H9 (cell line): Measurements from ENCODE around the gene KRTAP5-6. TPM values are rescaled to one million over a fixed set of nuclear protein-coding genes. Genes with fewer than 3 reads are reported as not detected.

Source experiments
- DNase-seq: peaks from one replicate; pipeline ENCODE4 v3.0.0-alpha.2; 2017
- H2AFZ ChIP-seq: one replicate; pipeline ENCODE4 v1.6.1; 2013; ENCODE audit warnings: mild to moderate bottlenecking, low read length, control low read depth, moderate library complexity
- H2AK5ac ChIP-seq: 2 replicates; pipeline ENCODE4 v1.6.1; 2013; ENCODE audit warnings: low read length, control low read depth, mixed read lengths; ENCODE audit not compliant: insufficient read length
- H2BK120ac ChIP-seq: one replicate; pipeline ENCODE4 v1.6.1; 2013; ENCODE audit warnings: low read depth, mild to moderate bottlenecking, low read length, control low read depth, inconsistent platforms; ENCODE audit not compliant: poor library complexity, severe bottlenecking
- H2BK12ac ChIP-seq: 2 replicates; pipeline ENCODE4 v1.6.1; 2013; ENCODE audit warnings: low read length, control low read depth, mixed read lengths, low read depth; ENCODE audit not compliant: insufficient read length
- H2BK15ac ChIP-seq: 2 replicates; pipeline ENCODE4 v1.6.1; 2013; ENCODE audit warnings: low read depth, low read length, control low read depth
- H2BK20ac ChIP-seq: one replicate; pipeline ENCODE4 v1.6.1; 2013; ENCODE audit warnings: low read depth, mild to moderate bottlenecking, low read length, control low read depth, inconsistent platforms; ENCODE audit not compliant: poor library complexity, severe bottlenecking
- H2BK5ac ChIP-seq: 2 replicates; pipeline ENCODE4 v1.6.1; 2013; ENCODE audit warnings: low read length, control low read depth, mixed read lengths; ENCODE audit not compliant: insufficient read length
- H3K14ac ChIP-seq: 2 replicates; pipeline ENCODE4 v1.6.1; 2013; ENCODE audit warnings: low read length, control low read depth; ENCODE audit not compliant: insufficient read depth
- H3K18ac ChIP-seq: 2 replicates; pipeline ENCODE4 v1.6.1; 2013; ENCODE audit warnings: low read depth, mild to moderate bottlenecking, mixed read lengths, low read length, control low read depth; ENCODE audit not compliant: insufficient read length
- H3K23ac ChIP-seq: 2 replicates; pipeline ENCODE4 v1.6.1; 2013; ENCODE audit warnings: low read length, control low read depth, mixed read lengths, low read depth; ENCODE audit not compliant: insufficient read length
- H3K23me2 ChIP-seq: 2 replicates; pipeline ENCODE4 v1.6.1; 2013; ENCODE audit warnings: low read depth, mild to moderate bottlenecking, mixed read lengths, low read length, control low read depth; ENCODE audit not compliant: insufficient read length, poor library complexity, severe bottlenecking
- H3K27ac ChIP-seq: 2 replicates; pipeline ENCODE4 v1.5.1; 2013; ENCODE audit warnings: low read length, control low read depth, mixed read lengths, low read depth; ENCODE audit not compliant: insufficient read length
- H3K27me3 ChIP-seq: 2 replicates; pipeline ENCODE4 v1.6.1; 2013; ENCODE audit warnings: low read length, control low read depth, inconsistent platforms; ENCODE audit not compliant: insufficient read depth
- H3K4ac ChIP-seq: 2 replicates; pipeline ENCODE4 v1.6.1; 2013; ENCODE audit warnings: low read depth, mild to moderate bottlenecking, control low read depth, inconsistent platforms, low read length, moderate library complexity
- H3K4me1 ChIP-seq: 2 replicates; pipeline ENCODE4 v1.6.1; 2013; ENCODE audit warnings: low read length, control low read depth, inconsistent platforms; ENCODE audit not compliant: insufficient read depth
- H3K4me2 ChIP-seq: 2 replicates; pipeline ENCODE4 v1.6.1; 2013; ENCODE audit warnings: low read length, control low read depth, mixed read lengths; ENCODE audit not compliant: insufficient read length, insufficient read depth
- H3K56ac ChIP-seq: 2 replicates; pipeline ENCODE4 v1.6.1; 2013; ENCODE audit warnings: low read depth, mild to moderate bottlenecking, mixed read lengths, low read length, control low read depth; ENCODE audit not compliant: insufficient read length
- H3K79me1 ChIP-seq: 2 replicates; pipeline ENCODE4 v1.6.1; 2013; ENCODE audit warnings: low read depth, mild to moderate bottlenecking, moderate library complexity, low read length, control low read depth, inconsistent platforms; ENCODE audit not compliant: insufficient read depth, poor library complexity, severe bottlenecking
- H3K79me2 ChIP-seq: 2 replicates; pipeline ENCODE4 v1.6.1; 2013; ENCODE audit warnings: low read length, control low read depth, inconsistent platforms; ENCODE audit not compliant: insufficient read depth
- H3K9ac ChIP-seq: 2 replicates; pipeline ENCODE4 v1.6.1; 2013; ENCODE audit warnings: low read length, control low read depth, mixed read lengths; ENCODE audit not compliant: insufficient read length; ENCODE audit errors: extremely low read depth
- H3K9me3 ChIP-seq: one replicate; pipeline ENCODE4 v1.6.1; 2013; ENCODE audit warnings: low read depth, low read length, inconsistent platforms; ENCODE audit not compliant: control insufficient read depth
- H3T11ph ChIP-seq: one replicate; pipeline ENCODE4 v1.6.1; 2013; ENCODE audit warnings: mild to moderate bottlenecking, low read length, control low read depth, inconsistent platforms
- H4K20me1 ChIP-seq: one replicate; pipeline ENCODE4 v1.6.1; 2013; ENCODE audit not compliant: control insufficient read depth, insufficient read length, insufficient read depth
- H4K5ac ChIP-seq: 2 replicates; pipeline ENCODE4 v1.6.1; 2013; ENCODE audit warnings: low read depth, mild to moderate bottlenecking, mixed read lengths, low read length, control low read depth; ENCODE audit not compliant: insufficient read length
- H4K8ac ChIP-seq: replicated peaks from 2 replicates; pipeline ENCODE4 v1.6.1; 2013; ENCODE audit warnings: low read length, control low read depth, mixed read lengths, low read depth; ENCODE audit not compliant: insufficient read length
- H4K91ac ChIP-seq: 2 replicates; pipeline ENCODE4 v1.6.1; 2013; ENCODE audit warnings: low read depth, mild to moderate bottlenecking, moderate library complexity, mixed read lengths, low read length, control low read depth; ENCODE audit not compliant: insufficient read length
- H3K27ac Mint-ChIP-seq, 3 experiments: 2 replicates in 2 of 3; 3 replicates in 1 of 3; pipeline ENCODE4 v1.8.0; 2020 to 2021; ENCODE audit warnings: mixed read lengths in 3 of 3, mild to moderate bottlenecking in 1 of 3, moderate library complexity in 1 of 3
- H3K27me3 Mint-ChIP-seq: 2 replicates; pipeline ENCODE4 v1.8.0; 2021; ENCODE audit warnings: low read depth, mild to moderate bottlenecking, moderate library complexity, mixed read lengths
- H3K36me3 Mint-ChIP-seq, 3 experiments: 2 replicates in 2 of 3; 3 replicates in 1 of 3; pipeline ENCODE4 v1.8.0; 2020 to 2021; ENCODE audit warnings: low read depth in 3 of 3, mixed read lengths in 3 of 3; ENCODE audit not compliant: insufficient read depth in 1 of 3
- H3K4me1 Mint-ChIP-seq, 2 experiments: 2 replicates each; pipeline ENCODE4 v1.8.0; 2020; ENCODE audit warnings: mixed read lengths in 2 of 2
- H3K4me3 Mint-ChIP-seq, 2 experiments: 2 replicates in 1 of 2; 3 replicates in 1 of 2; pipeline ENCODE4 v1.8.0; 2020 to 2021; ENCODE audit warnings: mild to moderate bottlenecking in 2 of 2, mixed read lengths in 2 of 2, moderate library complexity in 1 of 2
- H3K9me3 Mint-ChIP-seq, 2 experiments: 2 replicates in 1 of 2; 3 replicates in 1 of 2; pipeline ENCODE4 v1.8.0; 2020; ENCODE audit warnings: mild to moderate bottlenecking in 2 of 2, mixed read lengths in 2 of 2, moderate library complexity in 1 of 2
- CTCF ChIP-seq: fragments of 200-600 bp; sonication (generic); conservative IDR thresholded peaks from 3 replicates; pipeline ENCODE4 v1.8.0; 2021; ENCODE audit warnings: antibody characterized with exemption, mild to moderate bottlenecking
- WGBS: extraction: QIAGEN DNeasy Blood & Tissue Kit; methylation state at CpG from one replicate; pipeline ENCODE4 v1.1.7; 2013; ENCODE audit warnings: missing lambda C conversion rate, low lambda C conversion rate, mixed read lengths; ENCODE audit not compliant: insufficient read length; ENCODE audit errors: extremely low coverage; 5-methylcytosine and 5-hydroxymethylcytosine counted together
- total RNA-seq: library from RNA; stranded (reverse); gene quantifications from 2 replicates; pipeline ENCODE4 v1.2.1, GENCODE V29; 2021

Gene KRTAP5-6
- total RNA-seq, 1 experiment from 2014 or later: not detected

DNA sequence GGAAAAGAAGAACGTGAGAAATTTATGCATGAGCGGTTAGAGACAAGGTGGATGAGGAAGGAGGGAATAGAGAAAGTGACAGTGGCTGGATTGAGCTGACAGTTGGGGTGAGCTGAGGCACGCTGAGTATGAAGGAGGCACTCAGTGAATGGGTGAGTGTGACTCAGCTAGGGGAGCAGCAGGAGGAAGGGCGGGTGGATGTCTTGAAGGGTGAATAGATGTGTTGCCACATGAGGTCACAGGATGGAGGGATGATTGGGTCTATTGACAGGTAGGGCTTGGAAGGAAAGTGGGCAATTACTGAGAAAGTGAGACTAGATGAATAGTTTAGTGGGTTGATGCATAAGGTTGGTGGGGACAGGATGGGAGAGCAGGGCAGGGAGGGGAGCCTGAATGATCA, 45.4 kb downstream of the KRTAP5-6 start:
- H3K9ac ChIP-seq: no peak overlapping the region
- H4K20me1 ChIP-seq: peaks cover 14% of the 10 kb centered on the region
- H3K79me2 ChIP-seq: no peaks in the 10 kb centered on the region
- H3K23me2 ChIP-seq: no peaks in the 10 kb centered on the region
- TF ChIP-seq CTCF: no peak
- no peaks in the 10 kb centered on the region for H3K9me3 ChIP-seq
- H4K5ac ChIP-seq: no peak overlapping the region
- H3K18ac ChIP-seq: no peak overlapping the region
- H4K91ac ChIP-seq: no peak overlapping the region
- H2AFZ ChIP-seq: no peak overlapping the region
- H3K4me1 ChIP-seq: no peaks in the 10 kb centered on the region
- no peak overlapping the region for H3K4me3 Mint-ChIP-seq
- H2BK120ac ChIP-seq: no peak overlapping the region
- no peak overlapping the region for H2BK15ac ChIP-seq
- H3K4me2 ChIP-seq: no peak overlapping the region
- H2BK5ac ChIP-seq: no peak overlapping the region
- peaks cover 4 to 10% of the 10 kb centered on the region in 2 experiments for H3K9me3 Mint-ChIP-seq
- no peak for DNase-seq
- no peaks in the 10 kb centered on the region; the same call in 1 of the 2 replicates for H3K27me3 ChIP-seq
- no peak overlapping the region for H4K8ac ChIP-seq
- WGBS: 100% methylated on average over 1 of the region's 4 CpGs
- H3K27ac ChIP-seq: no peak overlapping the region
- no peaks in the 10 kb centered on the region for H3K79me1 ChIP-seq
- peaks cover 0 to 4% (median 0%) of the 10 kb centered on the region in 3 experiments; a peak in 2 of 7 replicates for H3K36me3 Mint-ChIP-seq
- no peak overlapping the region for H2BK12ac ChIP-seq
- H2AK5ac ChIP-seq: no peak overlapping the region
- H2BK20ac ChIP-seq: no peak overlapping the region
- no peak overlapping the region for H3K56ac ChIP-seq
- no peak overlapping the region for H3K27ac Mint-ChIP-seq
- H3K4ac ChIP-seq: no peak overlapping the region
- no peak overlapping the region for H3K23ac ChIP-seq
- no peak overlapping the region for H3T11ph ChIP-seq
- no peaks in the 10 kb centered on the region for H3K4me1 Mint-ChIP-seq
- H3K14ac ChIP-seq: no peak overlapping the region
- H3K27me3 Mint-ChIP-seq: peaks cover 32% of the 10 kb centered on the region
